DND-41 (cell line): ENCODE data around the gene BLMH.

Source experiments
- CTCF ChIP-seq: IDR thresholded peaks from 2 replicates; pipeline ENCODE4 v1.5.1; 2012; ENCODE audit warnings: borderline replicate concordance, low read length, moderate library complexity, mild to moderate bottlenecking; ENCODE audit not compliant: poor library complexity, severe bottlenecking; ENCODE audit errors: extremely low read depth
- EZH2 ChIP-seq: IDR thresholded peaks from 3 replicates; pipeline ENCODE4 v1.6.1; 2012; ENCODE audit warnings: borderline replicate concordance, low read depth, mild to moderate bottlenecking, moderate library complexity, low read length, inconsistent platforms; ENCODE audit not compliant: severe bottlenecking

- TF ChIP-seq CTCF (no peak), EZH2 (no peak)
These were observed 67.3 kb downstream of the BLMH start for GRCh38 chr17:30224419-30224960.
